B cell (primary cell): ENCODE data around the gene GHDC. TPM values are rescaled to one million over a fixed set of nuclear protein-coding genes. Genes with fewer than 3 reads are reported as not detected.

Experiments used
- ATAC-seq: fragments of 200-7000 bp; cut with Tn5 transposase; one replicate; pipeline ENCODE4 v1.10.0; 2021; ENCODE audit warnings: low read depth, mild to moderate bottlenecking, moderate number of reproducible peaks, moderate library complexity
- CTCF ChIA-PET: fragments of 350-600 bp; sonication (Branson Sonifier 250); formaldehyde crosslinking; loops from one replicate; lab custom pipeline; 2021; ENCODE audit warnings: antibody characterized with exemption, inconsistent platforms; lab: Charles Lee
- POLR2A ChIA-PET: fragments of 350-600 bp; sonication (Branson Sonifier 250); formaldehyde crosslinking; loops from one replicate; lab custom pipeline; 2021; ENCODE audit warnings: antibody characterized with exemption; lab: Charles Lee
- DNase-seq: peaks from one replicate; pipeline ENCODE4 v3.0.0; 2013
- H2AFZ ChIP-seq: 2 replicates; pipeline ENCODE4 v1.6.1; 2012; ENCODE audit warnings: mild to moderate bottlenecking, low read depth, low read length; ENCODE audit not compliant: insufficient read depth, poor library complexity, severe bottlenecking
- H3K27ac ChIP-seq, 2 donors: 1 replicate in 1 of 2; 2 replicates in 1 of 2; pipeline ENCODE4 v1.5.1; 2012 to 2013; ENCODE audit warnings: low read length in 2 of 2, mild to moderate bottlenecking in 2 of 2, moderate library complexity in 1 of 2
- H3K27me3 ChIP-seq, 4 experiments: fragments of 200-600 bp in 1 of 4; sonication (generic) in 1 of 4; replicated peaks in 1 of 4; 1 replicate in 2 of 4; 2 replicates in 2 of 4; pipeline versions ENCODE4 v1.6.1 to v1.7.0; 2013 to 2016; ENCODE audit warnings: low read length in 3 of 4, mild to moderate bottlenecking in 2 of 4, mixed read lengths in 1 of 4, moderate library complexity in 1 of 4; ENCODE audit not compliant: insufficient read depth in 4 of 4, control insufficient read depth in 3 of 4; ENCODE audit errors: control extremely low read depth in 1 of 4
- H3K36me3 ChIP-seq, 2 experiments: replicated peaks in 1 of 2; 1 replicate in 1 of 2; 2 replicates in 1 of 2; pipeline versions ENCODE4 v1.6.1 to v1.7.1; 2013; ENCODE audit warnings: low read length in 1 of 2; ENCODE audit not compliant: insufficient read depth in 2 of 2, control insufficient read depth in 1 of 2; ENCODE audit errors: control extremely low read depth in 1 of 2, extremely low read depth in 1 of 2
- H3K4me1 ChIP-seq, 2 donors: fragments of 200-600 bp in 1 of 2; sonication (generic) in 1 of 2; 1 replicate in 1 of 2; 2 replicates in 1 of 2; pipeline versions ENCODE4 v1.5.1 to v1.6.1; 2013 to 2017; ENCODE audit warnings: low read length in 2 of 2; ENCODE audit not compliant: control insufficient read depth in 2 of 2, insufficient read depth in 2 of 2
- H3K4me2 ChIP-seq: replicated peaks from 2 replicates; pipeline ENCODE3; 2012; ENCODE audit warnings: mild to moderate bottlenecking, low read depth, low read length; ENCODE audit not compliant: poor library complexity, severe bottlenecking
- H3K4me3 ChIP-seq, 5 experiments: fragments of 200-600 bp in 1 of 5; sonication (generic) in 1 of 5; 1 replicate in 3 of 5; 2 replicates in 2 of 5; pipeline versions ENCODE4 v1.5.1 to v1.7.0; 2011 to 2016; ENCODE audit warnings: low read length in 4 of 5, mild to moderate bottlenecking in 4 of 5, low read depth in 2 of 5, control low read depth in 1 of 5, moderate library complexity in 1 of 5; ENCODE audit not compliant: insufficient read depth in 1 of 5; ENCODE audit errors: control extremely low read depth in 1 of 5, extremely low read depth in 1 of 5
- H3K79me2 ChIP-seq: fragments of 200-600 bp; sonication (generic); one replicate; pipeline ENCODE4 v1.6.0; 2016; ENCODE audit warnings: low read length; ENCODE audit not compliant: control insufficient read depth, insufficient read depth
- H3K9ac ChIP-seq: fragments of 200-600 bp; sonication (generic); 2 replicates; pipeline ENCODE4 v1.6.1; 2017; ENCODE audit warnings: mild to moderate bottlenecking, low read length, moderate library complexity
- H3K9me3 ChIP-seq, 3 donors: one replicate each; pipeline versions ENCODE4 v1.6.1 to v1.7.1; 2013; ENCODE audit warnings: low read length in 2 of 3; ENCODE audit not compliant: control insufficient read depth in 2 of 3, insufficient read depth in 1 of 3; ENCODE audit errors: control extremely low read depth in 1 of 3
- H4K20me1 ChIP-seq: 2 replicates; pipeline ENCODE4 v1.6.0; 2012; ENCODE audit warnings: mild to moderate bottlenecking, low read length; ENCODE audit not compliant: insufficient read depth, control insufficient read depth, poor library complexity, severe bottlenecking
- H3K27ac Mint-ChIP-seq: one replicate; pipeline ENCODE4 v1.8.0; 2021; ENCODE audit warnings: mixed read lengths
- H3K27me3 Mint-ChIP-seq: one replicate; pipeline ENCODE4 v1.8.0; 2021; ENCODE audit warnings: mixed read lengths
- H3K4me1 Mint-ChIP-seq: one replicate; pipeline ENCODE4 v1.8.0; 2021; ENCODE audit warnings: mixed read lengths
- H3K4me3 Mint-ChIP-seq: one replicate; pipeline ENCODE4 v1.8.0; 2021; ENCODE audit warnings: mixed read lengths
- H3K9me3 Mint-ChIP-seq: one replicate; pipeline ENCODE4 v1.8.0; 2022; ENCODE audit warnings: mixed read lengths; ENCODE audit not compliant: insufficient read depth
- EZH2 ChIP-seq: IDR thresholded peaks from 2 replicates; pipeline ENCODE4 v1.6.1; 2012; ENCODE audit warnings: borderline replicate concordance, low read depth, mild to moderate bottlenecking, moderate library complexity, low read length; ENCODE audit not compliant: insufficient read depth, poor library complexity, severe bottlenecking
- WGBS: methylation state at CpG from one replicate; pipeline ENCODE4 v1.1.5; 2013; ENCODE audit warnings: missing lambda C conversion rate; ENCODE audit not compliant: insufficient coverage; 5-methylcytosine and 5-hydroxymethylcytosine counted together
- intact Hi-C: fragments of 100-400 bp; cut with micrococcal nuclease; formaldehyde crosslinking; loops from one replicate; pipeline ENCODE4 v1.10.0; 2022
- polyA plus RNA-seq: library from polyadenylated mRNA; depleted of rRNA; stranded (reverse); fragments of >200 nt; gene quantifications from 2 replicates; pipeline ENCODE4 v1.2.3, GENCODE V29; 2012
- total RNA-seq, 2 donors: library from RNA; stranded (reverse); fragments of 120-200 nt in 1 of 2; gene quantifications; 1 replicate in 1 of 2; 2 replicates in 1 of 2; pipeline versions ENCODE4 v1.2.3 to v1.2.4, GENCODE V29; 2013 to 2022
- TF ChIP-seq, protein P1 (sequence below): fragments of 200-600 bp; IDR thresholded peaks from one replicate; pipeline ENCODE4 v1.8.0; 2022; ENCODE audit warnings: antibody characterized with exemption, mild to moderate bottlenecking

Gene GHDC
- total and polyA plus RNA-seq, 2 donors (not counting 1 experiment from before 2014, with no cell fraction given), result 41.5 to 65.4 TPM

- no peak for ATAC-seq
- Histone ChIP-seq H3K4me2 (peak overlapping the region; percentile 34), H3K4me3 (no peak overlapping the region), H3K27ac (peak overlapping the region in 1 of 2 donors; percentile 30), H3K79me2 (no peaks in the 10 kb centered on the region), H3K9me3 (peaks cover 0 to 11% (median 0%) of the 10 kb centered on the region in 3 donors), H3K9ac (no peak overlapping the region), H2AFZ (no peak overlapping the region), H3K4me1 (peaks cover 42 to 55% of the 10 kb centered on the region in 2 donors), H3K27me3 (peaks cover 0 to 17% (median 2%) of the 10 kb centered on the region in 4 experiments), H3K36me3 (no peaks in the 10 kb centered on the region), H4K20me1 (no peaks in the 10 kb centered on the region)
- no peak for TF ChIP-seq EZH2
- TF ChIP-seq, protein P1, sequence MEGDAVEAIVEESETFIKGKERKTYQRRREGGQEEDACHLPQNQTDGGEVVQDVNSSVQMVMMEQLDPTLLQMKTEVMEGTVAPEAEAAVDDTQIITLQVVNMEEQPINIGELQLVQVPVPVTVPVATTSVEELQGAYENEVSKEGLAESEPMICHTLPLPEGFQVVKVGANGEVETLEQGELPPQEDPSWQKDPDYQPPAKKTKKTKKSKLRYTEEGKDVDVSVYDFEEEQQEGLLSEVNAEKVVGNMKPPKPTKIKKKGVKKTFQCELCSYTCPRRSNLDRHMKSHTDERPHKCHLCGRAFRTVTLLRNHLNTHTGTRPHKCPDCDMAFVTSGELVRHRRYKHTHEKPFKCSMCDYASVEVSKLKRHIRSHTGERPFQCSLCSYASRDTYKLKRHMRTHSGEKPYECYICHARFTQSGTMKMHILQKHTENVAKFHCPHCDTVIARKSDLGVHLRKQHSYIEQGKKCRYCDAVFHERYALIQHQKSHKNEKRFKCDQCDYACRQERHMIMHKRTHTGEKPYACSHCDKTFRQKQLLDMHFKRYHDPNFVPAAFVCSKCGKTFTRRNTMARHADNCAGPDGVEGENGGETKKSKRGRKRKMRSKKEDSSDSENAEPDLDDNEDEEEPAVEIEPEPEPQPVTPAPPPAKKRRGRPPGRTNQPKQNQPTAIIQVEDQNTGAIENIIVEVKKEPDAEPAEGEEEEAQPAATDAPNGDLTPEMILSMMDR, result no peak
- Mint-ChIP-seq H3K9me3 (no peaks in the 10 kb centered on the region), H3K4me3 (peak overlapping the region; percentile 47), H3K27ac (no peak overlapping the region), H3K27me3 (no peaks in the 10 kb centered on the region), H3K4me1 (peaks cover 54% of the 10 kb centered on the region)
- ChIA-PET POLR2A (interaction anchor here (0.5 kb wide), 2 partner anchors 353 to 1890 kb away, joined by 4 to 14 read pairs; no protein-coding TSS in a partner anchor), CTCF (interaction anchor here (0.6 to 3.3 kb wide), 7 partner anchors 8 to 216 kb away, joined by 3 to 20 read pairs (median 3); partner anchors contain the start of gene GHDC)
- no CpG with 5 or more reads among the region's 1 CpG for WGBS
- no peak for DNase-seq
- intact Hi-C loops, result no loop called here
Observed at GRCh38 chr17:42179335-42179734, 15.0 kb downstream of the GHDC start.

DNA sequence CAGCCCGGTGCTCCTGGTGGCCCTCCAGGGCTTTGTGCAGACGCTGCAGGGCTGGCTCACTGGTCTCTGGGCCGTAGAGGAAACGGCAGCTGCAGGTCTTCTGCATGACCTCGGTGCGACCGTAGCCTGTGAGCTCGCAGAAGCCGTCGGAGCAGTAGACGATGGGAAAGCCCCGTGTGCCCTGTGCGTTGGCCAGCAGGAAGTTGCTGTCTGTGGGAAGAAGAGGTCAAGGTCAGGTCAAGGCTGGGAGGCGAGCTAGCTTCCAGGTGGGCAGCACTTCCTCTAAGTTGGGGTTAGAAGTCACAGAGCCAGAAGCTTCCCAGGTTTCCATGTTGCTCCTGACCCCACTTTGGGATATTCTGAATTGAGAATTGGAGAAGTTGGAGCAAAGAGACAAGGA is 15.5 kb downstream of the GHDC start:
- WGBS, result 19% methylated on average over 14 of the region's 14 CpGs
- no peak overlapping the region for H3K9ac ChIP-seq
- peaks cover 0 to 11% (median 0%) of the 10 kb centered on the region in 3 donors for H3K9me3 ChIP-seq
- H3K27ac ChIP-seq, result peak overlapping the region in 1 of 2 donors; percentile 30
- Mint-ChIP-seq H3K4me1 (peaks cover 52% of the 10 kb centered on the region), H3K27me3 (no peaks in the 10 kb centered on the region), H3K27ac (peak overlapping the region; percentile 83), H3K9me3 (no peaks in the 10 kb centered on the region), H3K4me3 (peak overlapping the region; percentile 68)
- peaks cover 0 to 17% (median 2%) of the 10 kb centered on the region in 4 experiments for H3K27me3 ChIP-seq
- no peak overlapping the region for H2AFZ ChIP-seq
- no peaks in the 10 kb centered on the region for H4K20me1 ChIP-seq
- TF ChIP-seq, protein P1, result no peak
- TF ChIP-seq EZH2, result no peak
- ATAC-seq, result peak; percentile 26
- intact Hi-C loops, result no loop called here
- peak overlapping the region; percentile 34 for H3K4me2 ChIP-seq
- H3K4me1 ChIP-seq, result peaks cover 42 to 54% of the 10 kb centered on the region in 2 donors
- H3K79me2 ChIP-seq, result no peaks in the 10 kb centered on the region
- ChIA-PET POLR2A (no interaction called here), CTCF (interaction anchor here (0.5 to 1.3 kb wide), 6 partner anchors 8 to 216 kb away, joined by 3 to 4 read pairs (median 3); no protein-coding TSS in a partner anchor)
- no peak overlapping the region for H3K4me3 ChIP-seq
- peak; percentile 66 for DNase-seq
- H3K36me3 ChIP-seq, result no peaks in the 10 kb centered on the region
